Activated gamma-delta T cell (primary cell): ENCODE data around the gene MPZL2.

Experiments used
- DNase-seq: peaks from one replicate; lab custom pipeline; 2025; lab: John Stamatoyannopoulos, UW

MPZL2 gene

DNA sequence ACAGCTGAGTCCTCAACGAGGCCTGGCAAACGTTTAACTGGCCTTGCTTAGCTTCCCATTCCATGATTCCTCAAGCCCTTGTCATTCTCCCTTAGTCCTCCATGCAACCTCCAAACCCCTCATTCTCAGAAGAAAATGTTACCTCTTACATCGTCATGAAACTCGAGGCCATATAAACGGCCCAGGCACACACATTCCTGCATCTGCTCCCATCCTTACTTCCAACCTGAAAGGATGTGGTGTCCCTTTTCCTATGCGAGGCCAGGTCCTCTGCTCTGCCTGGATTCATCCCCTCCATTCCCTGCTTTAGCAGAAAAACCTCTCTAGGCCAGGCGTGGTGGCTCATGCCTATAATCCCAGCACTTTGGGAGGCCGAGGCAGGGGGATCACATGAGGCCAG is 20.9 kb downstream of the MPZL2 start:
- no peak for DNase-seq

DNA sequence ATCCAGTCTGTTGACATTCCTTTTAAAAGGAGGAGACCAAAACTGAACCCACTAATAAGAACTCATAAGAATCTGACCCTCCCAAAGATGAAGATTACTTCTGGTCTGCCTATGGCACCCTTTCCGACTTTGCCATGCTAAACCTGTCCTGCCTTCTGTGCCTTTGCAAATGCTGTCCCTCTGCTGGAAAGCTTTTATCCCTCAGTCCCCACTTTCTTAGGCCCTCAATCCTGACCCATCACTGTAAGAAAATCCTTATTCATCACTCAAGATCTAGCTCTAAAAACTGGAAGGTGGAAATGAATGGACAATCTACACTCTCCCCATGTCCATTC is 22.4 kb downstream of the MPZL2 start:
- no peak for DNase-seq

DNA sequence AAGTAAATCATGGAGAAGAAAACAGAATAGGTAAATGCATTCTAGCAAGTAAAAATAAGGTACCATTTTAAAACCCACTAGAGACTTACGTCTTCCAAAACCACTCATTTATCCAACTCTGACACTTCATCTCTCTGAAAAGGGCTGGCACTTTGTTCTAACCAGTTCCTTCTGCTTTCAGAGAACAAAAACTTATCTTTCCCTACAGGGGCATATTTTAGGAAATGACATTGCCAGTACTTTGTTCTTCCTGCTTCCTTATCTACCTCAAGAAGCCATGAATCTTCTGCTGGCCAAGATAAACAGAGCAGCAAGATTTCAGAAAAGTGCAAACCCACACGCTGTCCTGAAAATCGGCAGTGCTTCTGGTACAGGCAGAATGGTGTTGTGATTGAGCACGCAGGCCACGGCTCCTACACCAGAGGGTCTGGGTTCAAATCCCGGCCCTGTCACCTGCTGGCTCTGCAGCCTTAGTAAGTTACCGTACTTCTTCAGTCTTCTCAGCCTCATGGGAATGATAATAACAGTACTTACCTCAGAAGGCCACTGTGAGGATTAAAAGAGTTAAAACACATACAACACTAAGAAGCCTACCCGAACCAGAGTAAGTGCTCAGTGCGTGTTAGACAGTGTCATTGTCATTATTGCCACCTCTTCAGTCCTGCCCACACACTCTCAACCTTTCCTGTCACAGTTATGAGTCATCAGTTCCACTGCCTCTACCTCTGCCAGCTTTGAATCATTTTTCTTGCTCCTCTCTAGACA is 22.9 kb downstream of the MPZL2 start:
- DNase-seq: no peak

DNA sequence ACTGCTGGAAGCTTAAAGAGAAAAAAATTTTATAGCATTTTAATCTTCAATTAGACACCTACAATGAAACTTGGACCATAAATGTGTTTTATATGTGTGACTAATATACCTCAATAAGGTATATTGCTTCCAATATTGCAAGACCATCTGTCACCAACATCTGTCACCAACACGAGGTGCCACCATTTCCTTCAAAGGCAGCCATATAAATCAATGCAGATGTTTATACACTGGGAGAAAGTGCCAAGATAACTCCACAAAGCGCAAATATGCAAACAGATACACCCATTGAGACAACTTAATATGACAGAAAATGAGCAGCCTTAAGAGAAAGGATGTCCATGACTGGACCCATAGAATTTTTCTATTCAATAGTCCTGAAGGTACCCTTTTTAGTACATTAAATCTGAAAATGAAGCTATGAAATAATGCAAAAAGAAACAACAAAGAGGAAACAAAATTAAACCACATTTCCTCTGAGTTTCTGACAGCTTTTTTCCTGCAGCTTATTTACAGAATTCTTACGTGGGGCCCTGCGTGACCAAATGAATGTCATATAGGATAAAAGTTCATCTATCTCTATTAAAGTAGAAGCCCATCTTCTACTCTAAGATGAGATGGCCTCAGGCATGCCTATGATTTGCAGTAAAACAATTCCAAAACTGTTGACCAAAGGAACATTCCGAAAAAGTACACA is 24.4 kb downstream of the MPZL2 start:
- DNase-seq: no peak

DNA sequence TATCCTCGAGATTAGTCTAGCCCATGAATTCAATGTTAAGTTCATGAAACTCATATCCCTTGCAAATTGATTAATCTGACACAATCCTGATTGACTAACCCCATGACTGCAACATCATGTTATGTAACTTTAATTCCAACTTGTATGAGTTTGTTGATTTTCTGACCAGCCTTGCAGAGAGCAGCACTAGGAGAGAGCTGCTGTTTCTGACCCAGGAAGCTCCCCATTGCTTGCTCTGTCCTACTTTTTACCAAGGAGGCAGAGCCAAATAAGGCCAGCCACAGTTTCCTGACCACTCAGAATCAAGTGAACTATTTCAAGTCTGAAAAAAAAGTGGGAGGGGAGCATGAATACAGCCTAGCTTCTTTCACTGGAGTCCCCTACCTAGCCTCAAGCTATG is 25.2 kb downstream of the MPZL2 start:
- DNase-seq: no peak

DNA sequence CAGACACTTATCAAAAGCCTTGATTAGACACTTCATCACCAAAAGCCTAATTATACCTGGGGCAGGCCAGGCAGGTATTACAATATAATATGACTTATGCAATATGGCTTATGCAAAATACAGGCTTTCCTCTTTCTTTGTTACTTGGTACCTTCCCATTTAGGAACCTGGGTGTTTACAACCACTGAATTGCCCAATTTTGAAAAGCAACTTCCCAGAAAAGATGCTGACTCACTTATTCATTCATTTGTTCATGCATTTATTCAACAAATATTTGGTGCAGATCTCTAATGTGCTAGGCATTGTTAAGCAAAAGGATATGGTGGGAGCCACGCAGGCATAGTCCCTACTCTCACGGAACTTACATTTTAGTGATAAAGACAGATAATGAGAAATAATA is 25.7 kb downstream of the MPZL2 start:
- DNase-seq: no peak

DNA sequence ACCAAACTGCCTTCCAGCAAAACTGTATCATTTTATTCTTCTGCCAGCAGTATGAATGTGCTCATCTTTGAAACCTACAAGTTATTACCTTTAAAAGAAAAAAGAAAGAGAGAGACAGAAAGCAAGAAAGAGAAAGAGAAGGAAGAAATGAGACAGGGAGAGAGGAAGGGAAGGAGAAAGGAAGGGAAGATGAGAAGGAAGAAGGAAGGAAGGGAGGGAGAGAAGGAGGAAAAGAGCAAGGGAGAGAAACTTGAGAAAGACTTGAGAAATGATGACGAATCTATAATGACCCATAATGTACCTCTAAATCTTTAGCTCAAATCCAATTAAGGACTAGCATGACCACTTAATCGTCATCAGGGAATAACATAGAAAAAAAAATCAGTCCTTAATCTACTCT is 27.9 kb downstream of the MPZL2 start:
- DNase-seq: no peak

DNA sequence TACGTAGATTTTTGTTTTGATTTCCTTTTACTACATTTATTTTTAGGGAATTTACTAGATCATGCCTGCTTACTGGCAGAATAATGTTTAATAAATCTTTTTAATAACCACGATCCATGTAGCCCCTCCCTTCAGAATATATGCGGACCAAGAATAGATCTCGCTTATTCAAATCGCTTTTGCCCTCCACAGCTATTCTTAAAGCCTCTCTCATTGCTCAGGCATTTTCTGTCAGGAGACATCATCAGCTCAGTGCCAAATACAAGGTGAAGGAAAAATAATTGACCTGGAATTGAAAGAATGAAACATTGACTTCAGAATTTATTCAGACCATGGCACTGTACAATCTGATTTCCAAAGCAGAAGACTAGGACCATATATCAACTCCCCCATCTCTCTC is 29.3 kb downstream of the MPZL2 start:
- DNase-seq: no peak

DNA sequence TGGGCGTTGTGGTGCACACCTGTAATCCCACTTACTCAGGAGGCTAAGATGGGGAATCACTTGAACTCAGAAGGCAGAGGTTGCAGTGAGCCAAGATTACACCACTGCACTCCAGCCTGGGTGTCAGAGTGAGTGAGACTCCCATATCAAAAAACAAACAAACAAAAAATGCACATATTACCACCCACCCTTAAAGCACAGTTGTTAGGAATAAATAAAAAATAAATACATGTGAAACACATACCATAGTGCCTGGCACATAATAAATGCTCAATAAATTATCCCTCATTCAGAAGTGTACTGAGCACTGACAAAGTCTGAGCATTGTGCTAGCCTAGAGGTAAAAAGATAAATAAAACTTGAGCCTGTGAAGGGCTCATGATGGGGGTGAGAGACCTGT is 30.2 kb downstream of the MPZL2 start:
- no peak for DNase-seq

DNA sequence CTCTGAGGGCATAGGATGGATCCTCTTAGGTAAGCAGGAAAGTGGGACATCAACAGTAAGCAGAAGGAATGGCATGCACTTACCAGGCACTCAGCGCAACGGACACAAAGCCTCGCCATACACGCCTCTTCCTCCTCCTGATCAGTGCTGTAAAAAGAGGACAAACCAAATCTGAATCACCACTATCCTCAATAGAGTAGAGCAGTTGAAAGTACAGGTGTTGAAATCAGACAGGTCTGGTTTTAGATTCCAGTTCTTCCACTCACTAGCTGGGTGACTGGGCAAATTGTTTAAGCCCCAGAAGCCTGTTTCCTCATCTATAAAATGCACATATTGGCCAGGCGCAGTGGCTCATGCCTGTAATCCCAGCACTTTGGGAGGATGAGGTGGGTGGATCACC is 30.7 kb downstream of the MPZL2 start:
- DNase-seq: no peak

DNA sequence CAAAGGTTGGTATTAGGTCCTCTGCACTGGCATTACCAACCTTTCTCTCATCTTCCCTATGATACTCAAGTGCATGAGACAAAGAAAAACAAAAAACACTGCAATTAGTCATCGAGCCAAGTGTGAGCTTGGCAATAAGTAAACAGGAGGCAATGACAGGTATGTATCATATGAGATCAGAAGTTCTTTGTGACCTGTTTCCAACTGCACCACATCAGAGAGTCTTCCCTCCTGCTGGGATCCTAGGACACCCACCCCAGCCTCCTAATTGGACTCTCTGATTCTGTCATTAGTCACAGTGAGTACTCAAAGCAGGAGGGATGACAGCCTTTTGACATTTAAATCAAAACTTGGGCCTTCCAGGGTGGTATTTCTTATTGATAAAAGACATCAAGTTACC is 31.4 kb downstream of the MPZL2 start:
- DNase-seq: no peak

DNA sequence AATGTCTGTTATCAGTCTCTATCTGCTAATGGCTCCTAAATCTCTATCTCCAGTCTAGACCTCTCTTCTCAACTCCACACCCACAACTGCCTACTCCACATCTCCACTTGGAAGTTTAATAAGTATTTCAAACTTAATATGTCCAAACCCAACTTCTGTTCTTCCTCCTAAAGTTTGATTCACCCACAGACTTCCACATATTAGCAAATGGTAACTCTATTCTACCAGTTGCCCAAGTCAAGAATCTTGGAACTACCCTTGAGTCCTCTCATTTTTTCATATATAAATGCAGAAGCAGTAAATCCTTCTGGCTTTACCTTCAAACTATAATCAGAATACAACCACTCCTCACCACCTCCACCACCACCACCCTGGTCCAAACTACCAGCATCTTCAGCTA is 32.6 kb downstream of the MPZL2 start:
- DNase-seq: no peak

DNA sequence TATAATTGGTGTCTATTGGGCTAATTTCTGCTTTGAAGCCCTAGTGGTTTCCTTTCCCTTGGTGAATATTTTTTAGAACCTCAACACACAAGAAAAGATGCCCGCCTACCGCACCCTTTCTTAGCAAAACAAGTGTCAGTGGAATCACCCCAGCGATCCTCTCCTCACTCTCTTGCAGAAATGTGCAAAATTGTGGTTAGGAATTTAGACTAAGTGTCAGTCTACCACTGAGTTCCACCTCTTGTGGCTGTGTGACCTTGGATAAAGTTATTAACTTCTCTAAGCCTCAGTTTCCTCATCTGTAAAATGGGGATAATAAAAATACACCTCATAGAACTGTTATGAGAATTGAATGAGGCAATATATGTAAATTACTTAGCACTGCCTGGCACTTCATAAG is 34.0 kb downstream of the MPZL2 start:
- DNase-seq: no peak

DNA sequence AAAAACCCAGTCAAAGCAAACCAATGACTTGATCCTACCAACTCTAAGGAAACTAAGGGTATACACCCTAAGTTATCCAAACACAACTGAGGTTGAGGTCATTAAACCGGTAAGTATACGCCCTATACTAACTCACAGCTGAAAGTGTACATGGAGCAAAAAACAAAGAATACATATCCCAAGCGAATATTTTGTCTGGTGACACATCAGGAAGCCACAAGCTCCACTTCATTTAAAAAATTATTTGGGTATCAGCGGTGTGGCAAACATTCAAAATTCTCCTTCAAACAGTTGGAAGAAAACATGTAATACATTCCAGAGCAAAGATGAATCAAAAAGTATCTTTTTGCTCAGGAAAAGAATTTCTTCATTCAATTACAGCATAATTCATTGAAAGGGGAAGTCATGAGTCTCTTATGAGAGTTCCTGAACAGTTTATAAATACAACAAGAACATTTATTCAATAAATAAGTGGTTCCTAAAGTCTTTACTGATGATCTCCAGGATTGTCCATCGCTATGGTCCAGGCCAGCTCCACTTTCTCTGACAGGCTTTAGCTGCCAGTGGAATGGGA is 34.7 kb downstream of the MPZL2 start:
- DNase-seq: no peak

DNA sequence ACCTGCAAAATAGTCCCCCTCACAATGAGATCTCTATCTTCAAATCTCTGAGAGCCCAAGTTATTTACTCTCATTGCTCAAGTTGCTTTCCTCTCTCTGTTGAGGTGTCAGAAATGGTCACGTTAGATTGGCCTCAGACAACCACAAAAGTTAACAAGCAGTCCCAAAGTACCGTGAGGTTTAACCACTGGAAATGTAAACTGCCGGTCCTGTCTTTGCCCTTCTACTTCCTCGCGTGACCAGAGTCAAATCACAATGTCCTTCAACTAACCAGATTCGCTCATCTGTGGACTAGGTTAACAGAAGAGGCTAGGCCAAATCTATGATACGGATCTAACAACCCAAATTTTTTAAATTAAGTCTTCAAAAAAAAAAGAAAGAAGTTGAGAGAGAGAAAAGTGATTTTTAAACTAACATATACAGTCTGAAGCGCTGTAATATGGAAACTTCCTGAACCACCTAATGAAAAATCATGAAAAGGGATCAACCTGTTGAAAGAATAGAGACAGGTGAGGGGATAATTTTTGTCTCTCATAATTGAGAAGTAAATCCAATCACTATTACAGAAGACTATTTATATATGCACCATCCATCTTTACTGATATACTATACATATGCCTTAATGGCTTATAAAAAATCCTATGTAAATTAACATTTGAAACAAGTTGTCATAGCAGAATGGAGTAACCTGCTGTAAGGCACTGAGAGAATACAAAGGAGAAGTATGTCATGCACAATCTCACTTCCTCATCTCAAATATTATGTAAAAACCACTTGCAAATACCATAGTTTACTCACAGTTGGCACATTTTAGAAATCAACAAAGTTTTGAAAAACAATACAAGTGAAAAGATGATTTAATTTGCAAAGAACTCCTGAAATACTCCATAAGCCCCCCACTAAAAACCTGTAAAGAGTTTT is 36.0 kb downstream of the MPZL2 start:
- DNase-seq: no peak

DNA sequence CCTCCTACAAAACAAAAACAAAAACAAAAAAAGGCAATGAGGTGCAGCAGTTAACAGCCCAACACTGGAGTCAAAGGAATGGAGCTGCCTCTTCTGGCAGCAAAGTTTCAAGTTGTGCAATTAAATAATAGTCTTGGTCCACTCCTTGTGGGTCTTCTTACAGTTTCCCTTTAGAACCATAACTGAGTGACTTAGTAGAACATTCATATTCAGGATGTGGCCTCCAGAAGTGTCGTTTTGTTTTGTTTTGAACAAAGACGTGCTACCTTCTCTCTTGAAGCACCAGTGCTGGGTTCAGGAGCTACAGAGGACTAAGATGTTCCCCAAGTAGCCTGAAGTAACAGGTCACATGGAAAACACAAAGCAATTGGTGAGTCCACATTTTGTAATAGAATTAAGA is 37.3 kb downstream of the MPZL2 start:
- DNase-seq: no peak

DNA sequence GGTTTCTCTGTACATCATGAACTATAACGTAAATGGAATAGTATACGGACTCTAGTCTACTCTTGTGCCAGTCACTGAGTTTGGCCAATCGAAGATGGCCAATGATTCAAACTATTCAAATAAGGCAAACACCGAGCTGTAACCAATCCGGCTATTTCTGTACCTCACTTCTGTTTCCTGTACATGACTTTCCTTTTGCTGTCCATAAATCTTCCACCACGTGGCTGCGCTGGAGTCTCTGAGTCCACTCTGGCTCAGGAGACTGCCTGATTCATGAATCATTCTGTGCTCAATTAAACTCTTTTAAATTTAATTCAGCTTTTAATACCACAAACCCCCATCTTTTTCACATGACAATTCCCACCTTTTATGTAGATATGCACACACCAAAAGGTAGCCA is 37.8 kb downstream of the MPZL2 start:
- no peak for DNase-seq

DNA sequence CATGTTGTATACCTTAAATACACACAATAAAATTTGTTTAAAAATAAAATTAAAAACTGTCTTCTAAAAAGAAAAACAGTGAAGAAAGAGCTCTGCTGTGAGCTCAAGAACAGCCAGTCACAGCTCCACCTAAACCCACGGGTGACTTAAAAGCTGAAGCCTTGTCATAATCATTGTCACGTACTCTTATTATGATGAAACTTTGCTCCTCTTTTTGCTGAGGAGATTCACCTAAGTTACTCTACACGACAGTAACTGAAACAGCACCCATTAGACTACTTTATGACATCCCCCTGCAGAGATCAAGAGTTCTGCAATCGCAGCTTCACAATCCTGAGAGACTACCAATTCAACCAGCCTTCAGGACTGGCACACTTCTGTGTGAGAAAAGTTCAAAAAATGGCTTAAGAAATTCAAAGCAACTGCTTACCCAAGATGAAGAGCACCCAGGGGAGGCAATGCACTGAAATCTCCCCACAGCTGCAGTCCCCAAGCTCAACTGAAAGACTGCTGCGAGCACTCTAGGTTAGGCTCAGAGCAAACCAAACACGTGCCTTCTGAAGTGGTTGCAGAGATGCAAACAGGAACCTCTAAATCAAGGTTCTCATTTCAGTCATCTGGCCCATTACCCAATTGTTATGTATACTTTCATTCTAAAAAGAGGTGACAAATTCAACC is 39.4 kb downstream of the MPZL2 start, which contains the start of gene JAML:
Gene JAML, minus strand, starts transcription at position 501 of the 678 bp plus-strand sequence. CDS start 10,145 bp downstream, outside the sequence.
- no peak for DNase-seq

DNA sequence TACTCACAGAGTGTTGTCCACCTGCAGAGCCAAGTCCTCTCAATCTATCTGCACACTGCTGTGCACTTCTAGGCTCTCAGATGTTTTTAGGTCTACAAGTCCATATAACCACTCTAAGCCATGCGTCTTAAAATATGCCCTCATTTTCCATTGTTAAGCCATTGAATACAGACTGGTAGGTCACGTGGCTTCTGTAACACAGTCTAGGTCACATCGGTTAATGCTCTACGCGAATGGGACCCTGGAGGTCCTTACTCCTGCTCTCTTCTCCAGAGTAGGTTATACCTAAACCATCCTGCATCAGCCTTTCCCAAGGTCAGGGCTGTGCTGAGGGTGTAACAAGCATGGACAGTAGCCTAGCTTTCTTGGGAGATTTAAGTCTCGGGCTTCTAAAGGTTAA is 40.1 kb downstream of the MPZL2 start:
- DNase-seq: no peak

DNA sequence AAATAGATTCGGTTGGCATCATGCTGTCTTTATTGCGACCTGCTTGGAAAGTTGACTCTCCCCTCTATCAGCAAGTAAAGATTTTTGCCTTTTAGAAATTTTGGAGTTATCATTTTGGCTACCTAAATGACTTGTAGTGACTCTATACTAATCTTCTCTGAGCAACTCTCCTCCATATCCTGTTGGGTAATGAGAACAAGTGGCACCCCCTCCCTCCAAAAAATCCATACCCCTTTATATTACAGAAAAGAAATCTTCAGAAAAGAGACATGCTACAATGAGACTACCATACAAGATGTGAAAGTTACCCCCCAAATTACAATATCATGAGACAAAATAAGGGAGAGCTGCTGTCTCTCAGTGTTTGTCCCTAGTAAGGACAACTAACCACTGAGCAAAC is 40.5 kb downstream of the MPZL2 start:
- DNase-seq: no peak

DNA sequence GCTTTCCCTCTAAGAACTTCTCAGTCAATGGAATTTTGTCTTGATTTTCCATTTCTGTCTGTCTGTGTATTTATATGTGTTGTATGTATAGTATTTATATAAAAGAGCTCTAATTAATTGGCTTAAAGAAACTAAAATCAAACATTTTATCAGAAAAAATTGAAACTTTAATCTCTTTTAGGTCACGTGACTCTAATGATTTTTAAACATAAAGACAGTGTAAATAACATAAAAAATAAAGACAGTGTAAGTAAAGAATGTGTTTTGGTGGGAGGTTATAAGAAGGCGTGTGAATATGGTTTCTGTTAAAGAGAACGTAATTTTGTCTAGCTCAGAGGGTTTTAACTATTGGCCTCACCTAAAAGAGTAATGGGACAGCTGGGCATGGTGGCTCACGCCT is 41.7 kb downstream of the MPZL2 start:
- no peak for DNase-seq

DNA sequence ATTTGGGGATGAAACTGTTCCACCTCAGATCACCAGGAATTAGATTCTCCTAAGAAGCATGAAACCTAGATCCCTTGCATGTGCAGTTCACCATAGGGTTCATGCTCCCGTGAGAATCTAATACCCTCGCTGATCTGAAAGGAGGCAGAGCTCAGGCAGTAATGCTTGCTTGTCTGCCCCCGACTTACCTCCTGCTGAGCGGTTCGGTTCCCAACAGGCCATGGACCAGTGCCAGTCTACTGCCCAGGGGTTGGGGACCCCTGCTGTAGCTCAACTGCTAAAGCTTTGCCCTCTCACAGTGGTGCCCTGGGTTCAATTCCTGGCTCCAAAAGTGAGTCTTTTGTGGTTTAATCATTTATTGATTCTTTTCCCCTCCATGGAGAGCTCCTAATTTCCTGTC is 42.7 kb downstream of the MPZL2 start:
- DNase-seq: no peak
